GM12865 (cell line): ENCODE results near the gene TRRAP.

Experiments
- DNase-seq: peaks from one replicate; pipeline ENCODE4 v3.0.0; 2010; ENCODE audit warnings: low read depth
- H3K4me3 ChIP-seq: 2 replicates; pipeline ENCODE4 v1.5.1; 2011; ENCODE audit warnings: mild to moderate bottlenecking, low read depth, low read length, control low read depth
- TF ChIP-seq, protein P1 (sequence below): IDR thresholded peaks from 2 replicates; pipeline ENCODE4 v1.5.1; 2011; ENCODE audit warnings: low read length, control low read depth, low read depth, inconsistent platforms; ENCODE audit not compliant: insufficient read depth; ENCODE audit errors: missing control alignments

The TRRAP gene

DNA sequence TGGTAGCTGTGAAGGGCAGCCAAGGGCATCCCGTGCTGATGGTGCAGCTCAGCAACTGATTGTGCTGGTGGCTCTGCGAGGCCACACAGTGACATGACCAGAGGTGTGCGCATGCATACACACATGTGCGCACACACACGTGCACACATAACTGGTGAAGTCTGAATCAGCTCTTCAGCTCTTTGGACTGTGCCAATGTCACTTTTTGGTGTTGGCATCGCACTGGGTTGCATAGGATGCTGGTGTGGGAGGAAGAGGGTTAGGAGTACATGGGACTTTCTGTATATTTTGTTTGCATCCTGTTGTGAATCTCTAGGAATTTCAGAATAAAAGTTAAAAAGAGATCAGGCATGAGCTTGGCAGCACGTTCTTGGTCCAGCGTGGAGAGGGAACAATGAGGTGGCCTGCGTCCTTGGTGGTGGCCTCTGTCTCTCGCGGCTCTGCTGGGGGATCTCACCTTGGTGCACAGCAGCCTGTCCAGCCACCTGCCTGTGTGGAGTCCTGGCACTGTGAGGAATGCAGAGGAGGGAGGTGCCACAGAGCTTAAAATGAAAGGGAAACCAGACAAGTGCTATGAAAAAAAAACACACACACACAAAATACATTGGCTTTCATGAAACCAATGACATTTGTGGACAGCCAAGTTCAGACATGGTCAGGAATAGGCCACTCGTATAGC is 124.0 kb downstream of the TRRAP start:
- no peak overlapping the region for H3K4me3 ChIP-seq
- TF ChIP-seq, protein P1, sequence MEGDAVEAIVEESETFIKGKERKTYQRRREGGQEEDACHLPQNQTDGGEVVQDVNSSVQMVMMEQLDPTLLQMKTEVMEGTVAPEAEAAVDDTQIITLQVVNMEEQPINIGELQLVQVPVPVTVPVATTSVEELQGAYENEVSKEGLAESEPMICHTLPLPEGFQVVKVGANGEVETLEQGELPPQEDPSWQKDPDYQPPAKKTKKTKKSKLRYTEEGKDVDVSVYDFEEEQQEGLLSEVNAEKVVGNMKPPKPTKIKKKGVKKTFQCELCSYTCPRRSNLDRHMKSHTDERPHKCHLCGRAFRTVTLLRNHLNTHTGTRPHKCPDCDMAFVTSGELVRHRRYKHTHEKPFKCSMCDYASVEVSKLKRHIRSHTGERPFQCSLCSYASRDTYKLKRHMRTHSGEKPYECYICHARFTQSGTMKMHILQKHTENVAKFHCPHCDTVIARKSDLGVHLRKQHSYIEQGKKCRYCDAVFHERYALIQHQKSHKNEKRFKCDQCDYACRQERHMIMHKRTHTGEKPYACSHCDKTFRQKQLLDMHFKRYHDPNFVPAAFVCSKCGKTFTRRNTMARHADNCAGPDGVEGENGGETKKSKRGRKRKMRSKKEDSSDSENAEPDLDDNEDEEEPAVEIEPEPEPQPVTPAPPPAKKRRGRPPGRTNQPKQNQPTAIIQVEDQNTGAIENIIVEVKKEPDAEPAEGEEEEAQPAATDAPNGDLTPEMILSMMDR: no peak
- DNase-seq: no peak

DNA sequence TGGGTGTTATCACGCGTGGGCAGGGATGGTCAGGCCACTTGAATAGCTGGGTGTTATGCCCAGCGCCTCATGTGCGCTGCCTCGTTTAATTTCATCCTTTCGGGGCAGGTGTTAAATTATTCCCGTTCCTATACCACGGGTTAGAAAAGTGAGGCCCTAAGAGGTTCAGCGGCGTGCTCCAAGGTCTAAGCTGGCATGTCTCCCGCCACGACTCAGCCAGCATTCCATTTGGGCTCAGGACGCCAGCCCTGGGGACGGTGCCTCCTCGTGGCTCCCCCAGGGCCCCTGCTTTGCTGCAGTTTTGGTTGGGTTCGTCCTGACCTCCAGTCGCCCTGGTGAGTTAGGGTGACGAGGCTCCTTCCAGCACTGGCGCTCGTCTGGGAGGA is 124.5 kb downstream of the TRRAP start:
- DNase-seq: no peak
- no peak overlapping the region for H3K4me3 ChIP-seq
- TF ChIP-seq, protein P1: no peak

DNA sequence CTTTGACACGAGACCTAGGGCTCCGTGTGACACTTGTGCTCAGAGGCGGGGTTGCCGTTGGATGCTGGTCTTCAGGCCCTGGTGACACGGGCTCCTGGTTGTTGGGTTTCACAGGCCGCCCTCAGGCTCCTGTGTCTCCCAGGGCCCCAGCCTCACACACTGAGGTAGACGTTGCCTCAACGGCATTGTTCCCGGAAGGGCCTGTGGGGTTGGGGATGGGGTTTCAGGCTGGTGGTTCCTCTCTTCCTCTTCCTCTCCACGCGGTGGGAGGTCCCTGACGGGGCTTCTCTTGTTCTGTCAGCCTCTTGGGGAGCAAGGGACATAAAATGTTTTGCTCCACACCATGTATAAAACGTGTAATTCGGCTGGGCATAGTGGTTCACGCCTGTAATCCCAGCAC is 125.1 kb downstream of the TRRAP start:
- TF ChIP-seq, protein P1: no peak
- DNase-seq: no peak
- H3K4me3 ChIP-seq: no peak overlapping the region

DNA sequence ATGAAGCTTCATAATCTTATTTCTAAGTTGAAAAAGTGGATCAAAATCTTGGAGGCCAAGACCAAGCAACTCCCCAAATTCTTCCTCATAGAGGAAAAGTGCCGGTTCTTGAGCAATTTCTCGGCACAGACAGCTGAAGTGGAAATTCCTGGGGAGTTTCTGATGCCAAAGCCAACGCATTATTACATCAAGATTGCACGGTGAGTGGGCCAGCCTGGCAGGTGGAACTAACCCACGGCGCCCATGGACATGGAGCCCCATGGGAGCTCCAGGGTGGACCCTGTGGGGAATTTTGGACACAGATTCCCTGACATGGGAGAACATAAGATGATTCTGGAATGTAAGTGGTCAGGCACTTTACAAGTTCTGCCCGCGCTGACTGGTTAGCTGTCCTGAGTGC is 125.9 kb downstream of the TRRAP start:
- TF ChIP-seq, protein P1: no peak
- H3K4me3 ChIP-seq: no peak overlapping the region
- no peak for DNase-seq

DNA sequence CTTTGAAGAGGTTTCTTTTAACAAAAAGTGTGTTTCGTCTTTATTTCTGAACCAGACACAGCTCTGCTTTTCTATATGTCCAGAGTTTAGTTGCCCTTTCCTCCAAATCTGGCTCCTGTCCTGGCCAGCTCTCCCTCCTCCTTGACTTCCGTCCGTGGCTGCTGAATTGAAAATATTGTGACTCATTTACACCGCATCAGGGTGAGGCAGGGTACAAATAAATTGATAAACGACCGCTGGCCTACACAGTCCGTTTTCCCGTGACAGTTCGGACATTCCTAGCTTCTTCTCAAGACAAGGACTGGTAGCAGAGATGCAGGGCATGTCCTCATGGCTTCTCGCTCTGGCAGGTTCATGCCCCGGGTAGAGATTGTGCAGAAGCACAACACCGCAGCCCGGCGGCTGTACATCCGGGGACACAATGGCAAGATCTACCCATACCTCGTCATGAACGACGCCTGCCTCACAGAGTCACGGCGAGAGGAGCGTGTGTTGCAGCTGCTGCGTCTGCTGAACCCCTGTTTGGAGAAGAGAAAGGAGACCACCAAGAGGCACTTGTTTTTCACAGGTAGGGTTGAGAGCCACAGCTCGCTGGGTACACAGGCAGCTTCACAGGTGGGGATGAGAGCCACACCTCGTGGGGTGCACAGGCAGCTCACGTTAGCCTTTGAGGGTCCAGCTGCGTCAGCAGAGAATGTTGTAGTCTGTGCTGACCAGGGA is 126.6 kb downstream of the TRRAP start:
- DNase-seq: no peak
- no peak overlapping the region for H3K4me3 ChIP-seq
- TF ChIP-seq, protein P1: no peak

DNA sequence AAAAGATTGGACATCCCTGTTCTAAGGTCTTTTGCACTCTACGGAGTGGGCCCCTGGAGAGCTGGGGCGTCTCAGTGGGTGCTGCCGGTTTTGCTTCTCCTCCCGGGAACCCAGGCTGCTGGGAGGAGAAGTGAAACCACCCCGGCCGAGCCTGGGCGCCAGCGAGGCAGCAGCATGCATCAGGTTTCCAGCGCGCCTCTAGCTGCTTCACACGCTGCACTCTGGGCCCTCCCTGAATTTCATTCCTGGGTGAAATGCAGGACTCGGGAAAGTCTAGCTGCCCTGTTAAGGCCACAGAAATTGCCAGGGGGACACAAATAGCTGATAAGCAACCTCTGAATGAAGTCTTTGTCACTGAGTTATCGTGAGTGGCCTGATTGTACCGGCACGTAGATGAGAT is 127.4 kb downstream of the TRRAP start:
- TF ChIP-seq, protein P1: no peak
- DNase-seq: peak; percentile 35
- no peak overlapping the region for H3K4me3 ChIP-seq
